COLO668 (cell line): ENCODE results near the gene CSK.
A peak's percentile ranks its signal among the peaks of the same experiment; 100 is the strongest.

Experiments used
- DNase-seq: peaks from one replicate; lab custom pipeline; 2025; ENCODE audit not compliant: unreplicated experiment; lab: John Stamatoyannopoulos, UW

CSK gene

GRCh38 chr15:74786551-74787165 lies 4.8 kb downstream of the CSK start:
- no peak for DNase-seq

- DNase-seq = peak; percentile 29
Observed at GRCh38 chr15:74787251-74788041, 5.6 kb downstream of the CSK start.

- no peak for DNase-seq
Observed at GRCh38 chr15:74788042-74788682, 6.3 kb downstream of the CSK start.

GRCh38 chr15:74788683-74789151 lies 6.8 kb downstream of the CSK start:
- DNase-seq = no peak

- DNase-seq = no peak
Observed at GRCh38 chr15:74789171-74789631, 7.3 kb downstream of the CSK start.

- DNase-seq = no peak
Observed at GRCh38 chr15:74789741-74790079, 7.8 kb downstream of the CSK start.

- DNase-seq = peak; percentile 46
Observed at GRCh38 chr15:74790080-74790916, 8.4 kb downstream of the CSK start.

- DNase-seq = no peak
Observed at GRCh38 chr15:74791007-74791406, 9.1 kb downstream of the CSK start.

GRCh38 chr15:74791667-74792066 lies 9.8 kb downstream of the CSK start:
- no peak for DNase-seq

GRCh38 chr15:74792227-74793016 lies 10.5 kb downstream of the CSK start:
- no peak for DNase-seq

- no peak for DNase-seq
Observed at GRCh38 chr15:74793135-74794028, 11.5 kb downstream of the CSK start.

- DNase-seq = no peak
Observed at GRCh38 chr15:74794248-74794969, 12.5 kb downstream of the CSK start.

GRCh38 chr15:74794970-74795349 lies 13.1 kb downstream of the CSK start:
- no peak for DNase-seq

GRCh38 chr15:74795966-74796625 lies 14.2 kb downstream of the CSK start:
- DNase-seq = no peak

- DNase-seq = no peak
Observed at GRCh38 chr15:74798388-74799254, 16.7 kb downstream of the CSK start.

- DNase-seq = peak; percentile 30
Observed at GRCh38 chr15:74799255-74799855, 17.5 kb downstream of the CSK start.
